MV-4-11 (cell line): ENCODE results near the gene NME7.
"Not testable (repeated sequence)": the region's sequence is repeated elsewhere in the genome, so short reads cannot be mapped to it uniquely, and the experiment has no call there.

Experiments used
- DNase-seq: peaks from one replicate; lab custom pipeline; 2025; lab: John Stamatoyannopoulos, UW

Gene NME7

DNA sequence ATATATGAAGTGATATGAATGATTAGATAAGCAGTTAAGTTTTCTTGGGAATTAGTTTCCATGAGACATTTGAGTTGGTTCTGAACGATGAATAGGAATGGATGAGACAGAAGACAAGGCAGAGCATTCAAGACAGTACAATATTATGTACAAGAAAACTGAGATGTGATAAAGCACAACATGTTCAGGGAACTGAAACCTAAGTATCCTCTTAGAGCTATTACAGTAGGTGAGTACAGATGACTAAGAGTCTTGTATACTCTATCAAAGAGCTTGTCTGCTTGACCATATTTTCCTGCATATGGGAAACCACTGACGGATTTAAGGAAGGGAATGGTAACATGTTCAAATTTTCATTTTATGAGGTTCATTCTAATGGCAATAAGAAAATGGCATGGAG is 61.6 kb downstream of the NME7 start:
- no peak for DNase-seq

- DNase-seq = no peak
Measured at GRCh38 chr1:169305356-169305755, 62.2 kb downstream of the NME7 start.

DNA sequence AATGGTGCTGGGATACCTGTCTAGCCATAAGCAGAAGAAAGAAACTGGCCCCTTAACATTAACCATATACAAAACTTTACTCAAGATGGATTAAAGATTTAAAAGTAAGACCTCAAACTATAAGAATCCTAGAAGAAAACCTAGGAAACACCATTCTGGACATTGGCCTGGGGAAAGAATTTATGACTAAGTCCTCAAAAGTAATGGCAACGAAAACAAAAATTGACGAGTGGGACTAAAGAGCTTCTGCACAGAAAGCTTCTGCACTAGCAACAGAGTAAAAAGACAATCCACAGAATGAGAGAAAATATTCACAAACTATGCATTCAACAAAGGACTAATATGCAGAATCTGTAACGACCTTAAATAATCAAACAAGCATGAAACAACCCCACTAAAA is 66.7 kb downstream of the NME7 start:
- no peak for DNase-seq

GRCh38 chr1:169298441-169298840 is 69.2 kb downstream of the NME7 start:
- no peak for DNase-seq

GRCh38 chr1:169295846-169296245 is 71.8 kb downstream of the NME7 start:
- DNase-seq = no peak

DNA sequence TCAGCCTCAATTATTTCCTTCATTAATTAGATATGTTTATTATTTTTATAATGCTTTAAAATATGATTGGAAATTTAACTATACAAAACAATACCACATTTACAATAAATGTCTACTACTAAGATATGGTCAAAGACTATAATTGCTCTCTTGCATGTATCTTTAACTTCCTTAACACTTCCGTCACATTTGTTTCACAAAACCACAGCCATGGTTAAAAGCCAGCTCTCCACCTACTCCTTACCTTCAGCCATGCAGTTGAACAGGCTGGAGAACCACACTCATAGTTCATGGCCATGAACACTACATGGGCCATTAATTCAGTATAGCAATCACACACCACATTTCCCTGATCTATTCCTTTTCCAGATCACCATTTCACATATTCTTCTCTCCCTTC is 72.2 kb downstream of the NME7 start:
- DNase-seq = no peak

- DNase-seq = no peak
Measured at GRCh38 chr1:169289016-169289415, 78.6 kb downstream of the NME7 start.

DNA sequence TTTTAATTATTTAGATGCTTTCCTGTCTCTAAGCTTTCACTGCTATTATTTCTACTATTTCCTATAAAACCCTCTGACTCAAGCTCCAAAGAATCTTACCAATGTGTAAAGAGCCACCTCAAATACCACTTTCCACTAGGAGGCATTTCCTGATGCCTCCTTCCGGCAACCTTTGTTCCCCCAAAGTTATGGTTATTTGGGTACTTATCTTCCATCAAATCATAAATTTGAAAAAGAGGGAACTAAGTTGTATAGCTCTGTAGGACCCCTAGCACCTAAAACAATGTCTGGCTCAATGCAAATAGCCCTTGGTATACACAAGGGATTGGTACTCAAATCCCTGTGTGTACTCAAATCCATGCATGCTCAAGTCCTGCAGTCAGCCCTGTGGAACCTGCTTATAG is 79.6 kb downstream of the NME7 start:
- DNase-seq = no peak

GRCh38 chr1:169287280-169287679 is 80.3 kb downstream of the NME7 start:
- no peak for DNase-seq

DNA sequence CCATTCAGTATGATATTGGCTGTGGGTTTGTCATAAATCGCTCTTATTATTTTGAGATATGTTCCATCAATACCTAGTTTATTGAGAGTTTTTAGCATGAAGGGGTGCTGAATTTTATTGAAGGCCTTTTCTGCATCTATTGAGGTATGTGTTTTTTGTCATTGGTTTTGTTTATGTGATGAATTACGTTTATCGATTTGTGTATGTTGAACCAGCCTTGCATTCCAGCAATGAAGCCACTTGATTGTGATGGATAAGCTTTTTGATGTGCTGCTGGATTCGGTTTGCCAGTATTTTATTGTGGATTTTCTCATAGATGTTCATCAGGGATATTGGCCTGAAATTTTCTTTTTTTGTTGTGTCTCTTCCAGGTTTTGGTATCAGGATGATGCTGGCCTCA is 86.0 kb downstream of the NME7 start:
- DNase-seq = not testable (repeated sequence)

GRCh38 chr1:169271098-169271497 is 96.5 kb downstream of the NME7 start:
- DNase-seq = peak; percentile 89

DNA sequence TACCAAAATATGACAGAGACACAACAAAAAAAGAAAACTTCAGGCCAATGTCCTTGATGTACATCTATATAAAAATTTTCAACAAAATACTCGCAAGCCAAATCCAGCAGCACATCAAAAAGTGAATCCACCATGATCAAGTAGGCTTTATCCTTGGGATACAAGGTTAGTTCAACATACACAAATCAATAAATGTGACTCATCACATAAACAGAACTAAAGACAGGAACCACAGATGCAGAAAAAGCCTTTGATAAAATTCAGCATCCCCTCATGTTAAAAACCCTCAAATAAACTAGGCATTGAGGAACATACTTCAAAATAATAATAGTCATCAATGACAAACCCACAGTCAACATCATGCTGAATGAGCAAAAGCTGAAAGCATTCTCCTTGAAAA is 101.5 kb downstream of the NME7 start:
- DNase-seq = no peak

- DNase-seq = no peak
Measured at GRCh38 chr1:169263059-169263458, 104.5 kb downstream of the NME7 start.

GRCh38 chr1:169261884-169262283 is 105.7 kb downstream of the NME7 start:
- no peak for DNase-seq

DNA sequence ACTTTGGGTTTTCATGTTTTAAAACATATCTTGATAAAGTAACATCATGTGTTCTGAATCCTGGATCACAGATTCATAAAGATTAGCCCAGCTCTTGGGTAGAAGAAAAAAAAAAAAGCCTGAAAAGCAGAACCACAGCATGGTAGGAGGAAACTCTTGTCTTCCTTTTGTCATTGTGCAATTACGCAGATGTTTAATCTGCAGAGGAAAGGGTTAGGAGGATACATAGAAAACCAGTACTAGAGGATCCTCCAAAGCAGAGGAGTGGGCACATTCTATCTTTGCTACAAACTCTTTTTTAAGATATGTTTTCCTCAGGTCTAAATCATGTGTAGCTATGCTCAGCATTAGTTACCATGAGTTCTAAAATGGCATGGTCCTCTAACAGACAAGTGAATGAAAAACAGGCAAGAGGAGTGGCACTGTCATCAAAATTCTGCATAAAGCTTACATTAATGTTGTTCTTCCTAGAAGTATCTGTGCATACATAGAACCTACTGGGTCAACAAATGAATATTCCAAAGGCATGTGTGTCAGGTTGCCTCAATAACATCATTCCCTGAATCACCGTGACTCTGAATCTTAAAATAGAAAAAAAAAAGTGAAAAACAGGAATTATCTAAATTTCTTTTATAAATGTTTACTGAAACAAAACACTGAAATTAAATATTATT is 107.0 kb downstream of the NME7 start:
- peak; percentile 79 for DNase-seq

DNA sequence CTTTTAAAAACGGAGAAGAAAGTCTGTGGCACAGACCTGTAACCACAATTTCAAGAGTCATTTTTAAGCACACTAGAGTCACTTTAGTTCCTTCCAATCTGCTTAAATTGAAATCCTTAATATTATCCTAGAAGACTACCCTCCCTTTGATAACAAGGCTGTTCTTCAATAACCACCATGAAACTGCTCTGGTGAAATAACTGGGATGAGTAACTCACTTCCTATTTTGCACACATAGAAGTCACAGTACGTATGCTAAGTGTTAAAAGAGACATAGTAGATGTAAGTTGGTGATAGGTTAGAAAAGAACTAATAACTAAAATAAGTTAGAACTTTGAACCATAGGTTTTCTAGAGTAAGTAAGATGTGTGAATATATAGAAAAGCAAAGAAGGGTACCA is 107.8 kb downstream of the NME7 start:
- DNase-seq = peak; percentile 72

- DNase-seq = no peak
Measured at GRCh38 chr1:169250795-169251194, 116.8 kb downstream of the NME7 start.

- no peak for DNase-seq
Measured at GRCh38 chr1:169250022-169250421, 117.6 kb downstream of the NME7 start.

GRCh38 chr1:169249611-169250010 is 118.0 kb downstream of the NME7 start:
- DNase-seq = no peak

- DNase-seq = no peak
Measured at GRCh38 chr1:169245706-169246105, 121.9 kb downstream of the NME7 start.

DNA sequence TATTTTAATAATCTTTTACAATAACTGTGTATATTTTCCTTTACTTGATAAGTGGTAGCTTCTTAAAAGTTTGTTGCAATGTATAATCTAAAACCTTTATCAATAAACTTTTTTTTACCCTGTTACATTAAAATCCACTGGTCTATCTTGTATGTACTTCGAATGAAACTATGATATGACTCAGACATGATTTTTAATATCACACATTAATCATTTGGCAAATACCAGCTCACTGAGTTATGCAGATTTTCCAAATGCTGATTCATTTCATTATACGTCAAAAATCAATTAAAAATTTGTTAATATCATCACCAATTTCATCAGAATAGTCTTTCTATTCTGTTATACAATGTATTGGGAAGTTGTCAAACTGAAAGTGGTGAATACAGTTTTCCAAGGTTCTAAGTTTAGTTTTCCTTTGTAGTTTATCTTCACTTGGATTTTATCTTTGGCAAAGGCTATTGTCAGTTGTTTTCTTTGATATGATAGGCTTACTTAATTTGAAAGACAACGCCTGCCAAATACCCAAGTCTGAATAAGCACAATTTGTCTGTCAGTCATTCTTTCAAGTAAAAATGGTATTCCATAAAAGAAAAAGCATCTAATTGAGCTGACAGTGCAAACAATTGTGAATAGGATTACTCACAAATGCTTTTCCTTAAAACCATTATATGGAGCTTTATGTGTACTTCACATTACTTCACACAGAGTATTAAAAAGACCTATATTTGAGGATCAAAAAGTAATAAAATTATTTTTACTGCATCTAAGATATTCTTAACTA is 127.0 kb downstream of the NME7 start:
- DNase-seq = no peak

- no peak for DNase-seq
Measured at GRCh38 chr1:169236880-169237279, 130.7 kb downstream of the NME7 start.

DNA sequence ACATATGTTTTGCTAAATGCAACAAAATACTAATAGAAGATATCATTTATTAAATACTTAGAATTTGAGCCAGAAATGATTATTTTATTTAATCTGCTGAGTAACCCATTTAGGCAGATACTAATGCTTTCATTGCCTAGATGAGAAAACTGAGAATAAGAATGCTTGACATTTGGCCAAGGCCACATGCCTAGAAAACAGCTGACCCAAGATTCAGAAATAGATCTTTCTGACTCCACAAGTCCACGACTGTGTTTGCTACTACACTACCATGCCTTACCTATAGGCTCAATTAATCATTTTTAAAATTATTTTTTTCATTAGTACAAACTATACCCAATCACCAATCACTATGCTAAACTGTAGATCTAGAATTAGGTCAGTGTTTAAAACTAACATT is 131.5 kb downstream of the NME7 start:
- no peak for DNase-seq

- DNase-seq = no peak
Measured at GRCh38 chr1:169235568-169235967, 132.0 kb downstream of the NME7 start.
